SK-N-SH (cell line): ENCODE results near the gene SPEF2. TPM values are rescaled to one million over a fixed set of nuclear protein-coding genes. Genes with fewer than 3 reads are reported as not detected.

Source experiments
- CTCF ChIA-PET: fragments of 300-600, 350-600 bp; formaldehyde crosslinking; extraction: SDS; loops from one replicate; lab custom pipeline; 2021; lab: Yijun Ruan, JAX
- POLR2A ChIA-PET: fragments of 350-600 bp; sonication (Branson Sonifier 250); formaldehyde crosslinking; extraction: SDS; loops from one replicate; lab custom pipeline; 2020; ENCODE audit warnings: antibody characterized with exemption, inconsistent platforms; lab: Yijun Ruan, JAX
- DNase-seq: peaks from one replicate; pipeline ENCODE4 v3.0.0; 2012
- H2AFZ ChIP-seq: fragments of 200-600 bp; sonication (generic); 2 replicates; pipeline ENCODE4 v1.8.1; 2016; ENCODE audit warnings: antibody characterized with exemption, mild to moderate bottlenecking, low read depth
- H3F3A ChIP-seq: fragments of 200-600 bp; sonication (generic); replicated peaks from 2 replicates; pipeline ENCODE3; 2016; ENCODE audit warnings: antibody characterized with exemption, mild to moderate bottlenecking; ENCODE audit not compliant: insufficient read depth
- H3K27ac ChIP-seq, 2 experiments: fragments of 200-500 bp in 1 of 2; fragments of 200-600 bp in 1 of 2; sonication (Bioruptor generic) in 1 of 2; sonication (generic), shearing (Covaris generic) in 1 of 2; 2 replicates each; pipeline versions ENCODE4 v1.5.1 to v1.6.1; 2014 to 2016; ENCODE audit warnings: low read depth in 2 of 2, inconsistent platforms in 1 of 2, low read length in 1 of 2, mild to moderate bottlenecking in 1 of 2, mixed read lengths in 1 of 2
- H3K27me3 ChIP-seq: fragments of 200-600 bp; sonication (generic), shearing (Covaris generic); 2 replicates; pipeline ENCODE4 v1.6.1; 2016; ENCODE audit warnings: mixed run types; ENCODE audit not compliant: insufficient read depth
- H3K36me3 ChIP-seq, 2 experiments: fragments of 200-500 bp in 1 of 2; fragments of 200-600 bp in 1 of 2; sonication (Bioruptor generic) in 1 of 2; sonication (generic) in 1 of 2; replicated peaks in 1 of 2; 2 replicates each; pipeline versions ENCODE3 to v1.5.1; 2014 to 2016; ENCODE audit warnings: low read length in 1 of 2, mild to moderate bottlenecking in 1 of 2; ENCODE audit not compliant: insufficient read depth in 2 of 2, control insufficient read depth in 1 of 2
- H3K4me1 ChIP-seq, 2 experiments: fragments of 200-500 bp in 1 of 2; fragments of 200-600 bp in 1 of 2; sonication (Bioruptor generic) in 1 of 2; sonication (generic), shearing (Covaris generic) in 1 of 2; 2 replicates each; pipeline versions ENCODE4 v1.5.1 to v1.6.1; 2014 to 2016; ENCODE audit warnings: low read depth in 1 of 2, low read length in 1 of 2, mixed run types in 1 of 2; ENCODE audit not compliant: insufficient read depth in 2 of 2, control insufficient read depth in 1 of 2
- H3K4me2 ChIP-seq: fragments of 200-600 bp; sonication (generic), shearing (Covaris generic); 2 replicates; pipeline ENCODE4 v1.6.1; 2017; ENCODE audit warnings: mixed run types
- H3K4me3 ChIP-seq, 2 experiments: fragments of 200-500 bp in 1 of 2; fragments of 200-600 bp in 1 of 2; sonication (Bioruptor generic) in 1 of 2; sonication (generic), shearing (Covaris generic) in 1 of 2; 2 replicates each; pipeline versions ENCODE4 v1.5.1 to v1.8.1; 2014 to 2016; ENCODE audit warnings: low read depth in 2 of 2, inconsistent platforms in 1 of 2, low read length in 1 of 2, mild to moderate bottlenecking in 1 of 2, mixed read lengths in 1 of 2, moderate library complexity in 1 of 2
- H3K79me2 ChIP-seq: fragments of 200-600 bp; sonication (generic); 2 replicates; pipeline ENCODE4 v1.8.1; 2017; ENCODE audit warnings: mild to moderate bottlenecking; ENCODE audit not compliant: insufficient read depth
- H3K9ac ChIP-seq: fragments of 200-600 bp; sonication (generic); 2 replicates; pipeline ENCODE4 v1.6.1; 2017; ENCODE audit warnings: mixed run types
- H3K9me2 ChIP-seq: fragments of 200-600 bp; sonication (generic); 2 replicates; pipeline ENCODE4 v1.6.1; 2017; ENCODE audit warnings: mixed run types
- H3K9me3 ChIP-seq: fragments of 200-600 bp; sonication (generic); 2 replicates; pipeline ENCODE4 v1.6.1; 2017; ENCODE audit warnings: mixed run types, mild to moderate bottlenecking, moderate library complexity
- H4K20me1 ChIP-seq: fragments of 200-600 bp; sonication (generic); 2 replicates; pipeline ENCODE4 v1.6.1; 2017; ENCODE audit warnings: mild to moderate bottlenecking, mixed run types; ENCODE audit not compliant: insufficient read depth
- CTCF ChIP-seq: fragments of 200-600 bp; sonication (generic); IDR thresholded peaks from 2 replicates; pipeline ENCODE4 v1.6.1; 2017; ENCODE audit warnings: antibody characterized with exemption, mild to moderate bottlenecking, moderate library complexity
- EP300 ChIP-seq, 2 experiments: IDR thresholded peaks; 2 replicates each; pipeline versions ENCODE4 v1.4.0 to v1.6.1; 2012; ENCODE audit warnings: borderline replicate concordance in 1 of 2, low read depth in 1 of 2, low read length in 1 of 2
- EZH2phosphoT487 ChIP-seq: fragments of 200-600 bp; sonication (generic); IDR thresholded peaks from 2 replicates; pipeline ENCODE4 v1.6.1; 2017; ENCODE audit warnings: low read depth, mixed run types, mild to moderate bottlenecking, antibody characterized with exemption, moderate library complexity, borderline replicate concordance
- FOXM1 ChIP-seq: IDR thresholded peaks from 2 replicates; pipeline ENCODE4 v1.4.0; 2012; ENCODE audit warnings: low read depth, mild to moderate bottlenecking
- IRF3 ChIP-seq: fragments of 150-350 bp; IDR thresholded peaks from 2 replicates; pipeline ENCODE4 v1.6.1; 2016; ENCODE audit warnings: mild to moderate bottlenecking, low read depth, low read length
- RAD21 ChIP-seq: IDR thresholded peaks from 2 replicates; pipeline ENCODE4 v1.6.1; 2012; ENCODE audit warnings: mild to moderate bottlenecking, low read length
- WGBS: methylation state at CpG from one replicate; pipeline ENCODE4 v1.1.6; 2017; ENCODE audit warnings: low lambda C conversion rate; 5-methylcytosine and 5-hydroxymethylcytosine counted together
- polyA plus RNA-seq, 3 experiments: library from polyadenylated mRNA; depleted of rRNA; stranded (reverse); fragments of >200 nt; gene quantifications; 2 replicates each; pipeline ENCODE4 v1.2.3, GENCODE V29; 2012

SPEF2 gene
- polyA plus RNA-seq, 1 of the 3 experiments (the other 2 are of a cell fraction), result 1.6 TPM

- Histone ChIP-seq H3K4me2 (no peak overlapping the region), H3K9me2 (no peaks in the 10 kb centered on the region), H3K9ac (no peak overlapping the region), H3K4me3 (no peak overlapping the region), H4K20me1 (no peaks in the 10 kb centered on the region), H3K79me2 (no peaks in the 10 kb centered on the region), H3K36me3 (no peaks in the 10 kb centered on the region), H2AFZ (no peak overlapping the region), H3F3A (no peaks in the 10 kb centered on the region), H3K27me3 (no peaks in the 10 kb centered on the region), H3K27ac (no peak overlapping the region), H3K4me1 (no peaks in the 10 kb centered on the region), H3K9me3 (no peaks in the 10 kb centered on the region)
- ChIA-PET POLR2A (no interaction called here), CTCF (interaction anchor here (0.7 to 1.6 kb wide), 5 partner anchors 11 to 370 kb away, joined by 3 to 5 read pairs (median 3); no protein-coding TSS in a partner anchor)
- TF ChIP-seq CTCF, result peak; percentile 7; the same call in 1 of the 2 replicates
- TF ChIP-seq EP300 (IDR thresholded peaks at IDR 0.05; ENCODE audit: borderline replicate concordance in 1 of 2, low read depth in 1 of 2, low read length in 1 of 2), result no peak
- peak; percentile 54 for TF ChIP-seq RAD21
- WGBS, result 35% methylated on average over 2 of the region's 2 CpGs
- DNase-seq, result no peak
Measured at GRCh38 chr5:35598707-35599370, 18.8 kb upstream of the SPEF2 start.

- no peaks in the 10 kb centered on the region for H3K9me3 ChIP-seq
- no peak for DNase-seq
- H3K4me3 ChIP-seq, result no peak overlapping the region
- H2AFZ ChIP-seq, result no peak overlapping the region
- H3K27ac ChIP-seq, result no peak overlapping the region
- TF ChIP-seq FOXM1, result no peak
- TF ChIP-seq EZH2phosphoT487, result no peak
- no peak for TF ChIP-seq IRF3
- no peaks in the 10 kb centered on the region for H4K20me1 ChIP-seq
- no peaks in the 10 kb centered on the region for H3K4me1 ChIP-seq
- H3F3A ChIP-seq, result no peaks in the 10 kb centered on the region
- no peak overlapping the region for H3K4me2 ChIP-seq
- ChIA-PET POLR2A (no interaction called here), CTCF (no interaction called here)
- no peak overlapping the region for H3K9ac ChIP-seq
- H3K9me2 ChIP-seq, result no peaks in the 10 kb centered on the region
- no peaks in the 10 kb centered on the region for H3K36me3 ChIP-seq
- H3K79me2 ChIP-seq, result no peaks in the 10 kb centered on the region
- no peaks in the 10 kb centered on the region for H3K27me3 ChIP-seq
Measured at GRCh38 chr5:35600591-35600990, 17.1 kb upstream of the SPEF2 start.
